Common myeloid progenitor, CD34-positive (primary cell): ENCODE data around the gene SUGP1.
"Not testable (repeated sequence)": the region's sequence is repeated elsewhere in the genome, so short reads cannot be mapped to it uniquely, and the experiment has no call there.

Experiments
- CTCF ChIA-PET: fragments of 350-600 bp; sonication (Branson Sonifier 250); formaldehyde crosslinking; loops from one replicate; lab custom pipeline; 2021; ENCODE audit warnings: antibody characterized with exemption; lab: Charles Lee
- POLR2A ChIA-PET: fragments of 350-600 bp; sonication (Branson Sonifier 250); formaldehyde crosslinking; loops from one replicate; lab custom pipeline; 2021; ENCODE audit warnings: antibody characterized with exemption; lab: Charles Lee
- DNase-seq, 3 donors: peaks; one replicate each; pipeline versions ENCODE4 v3.0.0 to v3.0.0-alpha.2; 2013
- H3K27ac ChIP-seq, 2 experiments: 1 replicate in 1 of 2; 2 replicates in 1 of 2; pipeline ENCODE4 v1.7.0; 2013; ENCODE audit warnings: inconsistent platforms in 2 of 2, low read length in 2 of 2, mild to moderate bottlenecking in 2 of 2, low read depth in 1 of 2, moderate library complexity in 1 of 2; ENCODE audit not compliant: severe bottlenecking in 2 of 2, insufficient read depth in 1 of 2, poor library complexity in 1 of 2
- H3K27me3 ChIP-seq, 5 experiments: replicated peaks in 2 of 5; 1 replicate in 3 of 5; 2 replicates in 2 of 5; pipeline versions ENCODE4 v1.6.1 to v1.7.0; 2013; ENCODE audit warnings: low read length in 4 of 5, mild to moderate bottlenecking in 2 of 5, moderate library complexity in 2 of 5, inconsistent platforms in 1 of 5; ENCODE audit not compliant: insufficient read depth in 5 of 5, control insufficient read depth in 4 of 5
- H3K36me3 ChIP-seq, 4 experiments: 1 replicate in 2 of 4; 2 replicates in 2 of 4; pipeline versions ENCODE4 v1.6.1 to v1.7.0; 2013; ENCODE audit warnings: low read length in 3 of 4, control low read depth in 1 of 4, mild to moderate bottlenecking in 1 of 4; ENCODE audit not compliant: control insufficient read depth in 4 of 4, insufficient read depth in 4 of 4
- H3K4me1 ChIP-seq, 4 experiments: 1 replicate in 3 of 4; 2 replicates in 1 of 4; pipeline versions ENCODE4 v1.6.1 to v1.7.1; 2013; ENCODE audit warnings: low read length in 3 of 4, mild to moderate bottlenecking in 3 of 4, control low read depth in 1 of 4, inconsistent platforms in 1 of 4, moderate library complexity in 1 of 4; ENCODE audit not compliant: control insufficient read depth in 4 of 4, insufficient read depth in 4 of 4; ENCODE audit errors: control extremely low read depth in 1 of 4
- H3K4me3 ChIP-seq, 7 experiments: 1 replicate in 4 of 7; 2 replicates in 3 of 7; pipeline versions ENCODE4 v1.5.1 to v1.7.0; 2013; ENCODE audit warnings: mild to moderate bottlenecking in 7 of 7, low read length in 6 of 7, moderate library complexity in 6 of 7, inconsistent platforms in 2 of 7, low read depth in 2 of 7, control low read depth in 1 of 7; ENCODE audit not compliant: insufficient read depth in 4 of 7, control insufficient read depth in 1 of 7; ENCODE audit errors: extremely low read depth in 1 of 7
- H3K9me3 ChIP-seq, 5 experiments: 1 replicate in 4 of 5; 2 replicates in 1 of 5; pipeline versions ENCODE4 v1.6.1 to v1.7.1; 2013; ENCODE audit warnings: low read length in 4 of 5, mild to moderate bottlenecking in 2 of 5, inconsistent platforms in 1 of 5, low read depth in 1 of 5, moderate library complexity in 1 of 5; ENCODE audit not compliant: control insufficient read depth in 4 of 5, insufficient read depth in 2 of 5; ENCODE audit errors: control extremely low read depth in 1 of 5
- WGBS: methylation state at CpG from one replicate; pipeline ENCODE4 v1.1.5; 2013; ENCODE audit not compliant: insufficient coverage; 5-methylcytosine and 5-hydroxymethylcytosine counted together

The SUGP1 gene

DNA sequence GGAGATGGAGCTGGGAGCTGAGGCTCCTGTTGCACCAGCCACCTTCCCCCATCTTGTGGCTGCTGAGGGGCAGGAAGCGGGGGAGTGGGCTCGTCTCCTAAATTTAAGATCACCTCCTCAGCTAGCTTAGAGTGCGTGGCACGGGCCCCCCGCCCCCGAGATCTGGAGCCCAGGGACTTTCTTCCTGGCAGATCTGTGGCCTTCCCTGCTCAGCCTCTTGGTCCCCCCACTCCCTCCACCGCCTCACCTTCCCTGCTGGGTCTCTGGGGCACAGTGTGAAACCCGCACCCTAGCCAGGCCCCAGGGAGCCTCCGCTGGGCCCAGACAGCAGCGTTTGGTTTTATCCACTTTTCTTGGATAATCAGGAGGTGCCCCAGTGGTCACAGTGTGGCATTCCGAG is 36.2 kb upstream of the SUGP1 start:
- Histone ChIP-seq H3K36me3 (peaks cover 8 to 65% (median 37%) of the 10 kb centered on the region in 4 experiments), H3K9me3 (no peaks in the 10 kb centered on the region), H3K27ac (no peak overlapping the region), H3K4me3 (no peak overlapping the region), H3K4me1 (peaks cover 0 to 4% (median 0%) of the 10 kb centered on the region in 4 experiments), H3K27me3 (no peaks in the 10 kb centered on the region)
- 90% methylated on average over 7 of the region's 11 CpGs for WGBS
- ChIA-PET POLR2A (no interaction called here), CTCF (interaction anchor here (0.9 to 1.4 kb wide), 2 partner anchors 133 to 134 kb away, joined by 3 to 4 read pairs; no protein-coding TSS in a partner anchor)
- no peak for DNase-seq

DNA sequence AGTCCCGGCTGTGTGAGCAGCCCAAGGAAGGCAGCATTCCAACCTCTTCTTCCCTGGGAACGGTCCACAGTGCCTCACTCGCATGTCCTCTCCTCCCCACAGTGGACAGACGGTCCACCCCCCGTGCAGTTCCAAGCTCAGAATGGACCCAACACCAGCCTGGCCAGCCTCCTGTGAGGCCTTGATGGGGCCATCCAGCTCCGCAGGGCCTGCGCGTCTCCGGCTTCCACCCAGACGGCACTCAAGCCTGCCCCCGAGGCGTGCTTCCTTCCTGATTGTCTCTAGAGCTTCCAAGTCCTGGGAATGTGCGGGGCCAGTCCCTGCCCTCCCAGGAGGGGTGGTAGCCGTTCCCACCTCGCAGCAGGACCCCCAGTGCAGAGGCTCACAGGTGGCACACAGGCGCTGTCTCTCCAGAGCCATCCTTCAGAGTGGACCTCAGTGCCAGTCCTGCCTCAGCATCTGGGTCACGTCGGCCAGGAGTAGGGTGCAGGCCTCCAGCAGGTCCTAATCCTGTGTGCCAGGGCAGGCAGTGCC is 35.4 kb upstream of the SUGP1 start:
- ChIA-PET POLR2A (no interaction called here), CTCF (interaction anchor here (1.4 kb wide), 1 partner anchor 134 kb away, joined by 3 read pairs; no protein-coding TSS in a partner anchor)
- Histone ChIP-seq H3K27ac (no peak overlapping the region), H3K4me1 (peaks cover 0 to 2% (median 0%) of the 10 kb centered on the region in 4 experiments), H3K4me3 (no peak overlapping the region), H3K36me3 (peaks cover 8 to 72% (median 38%) of the 10 kb centered on the region in 4 experiments), H3K9me3 (no peaks in the 10 kb centered on the region), H3K27me3 (no peaks in the 10 kb centered on the region)
- DNase-seq: no peak
- WGBS: 91% methylated on average over 16 of the region's 18 CpGs

DNA sequence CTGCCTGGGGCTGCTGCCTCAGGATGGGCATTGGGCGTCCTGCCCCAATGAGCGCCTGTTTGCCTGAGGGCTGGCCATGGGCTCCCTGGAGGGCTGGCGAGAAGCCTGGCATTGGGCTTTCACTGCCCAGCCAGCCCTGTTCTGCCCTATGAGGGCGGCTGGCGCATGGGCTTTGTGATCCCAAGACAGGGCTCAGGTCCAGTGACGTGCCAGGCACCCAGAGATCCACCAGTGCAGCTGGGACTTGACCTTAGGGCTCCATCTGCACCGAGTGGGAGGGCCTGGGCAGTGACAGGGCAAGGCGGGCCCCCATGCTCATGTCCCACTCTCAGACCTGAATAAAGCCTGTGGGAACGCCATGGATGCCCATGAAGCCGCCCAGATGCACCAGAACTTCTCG is 34.6 kb upstream of the SUGP1 start:
- DNase-seq: no peak
- peaks cover 0 to 2% (median 0%) of the 10 kb centered on the region in 4 experiments for H3K4me1 ChIP-seq
- ChIA-PET CTCF (no interaction called here), POLR2A (no interaction called here)
- 99% methylated on average over 11 of the region's 11 CpGs for WGBS
- no peak overlapping the region for H3K4me3 ChIP-seq
- no peaks in the 10 kb centered on the region for H3K9me3 ChIP-seq
- H3K27me3 ChIP-seq: no peaks in the 10 kb centered on the region
- no peak overlapping the region for H3K27ac ChIP-seq
- H3K36me3 ChIP-seq: peaks cover 8 to 76% (median 38%) of the 10 kb centered on the region in 4 experiments

DNA sequence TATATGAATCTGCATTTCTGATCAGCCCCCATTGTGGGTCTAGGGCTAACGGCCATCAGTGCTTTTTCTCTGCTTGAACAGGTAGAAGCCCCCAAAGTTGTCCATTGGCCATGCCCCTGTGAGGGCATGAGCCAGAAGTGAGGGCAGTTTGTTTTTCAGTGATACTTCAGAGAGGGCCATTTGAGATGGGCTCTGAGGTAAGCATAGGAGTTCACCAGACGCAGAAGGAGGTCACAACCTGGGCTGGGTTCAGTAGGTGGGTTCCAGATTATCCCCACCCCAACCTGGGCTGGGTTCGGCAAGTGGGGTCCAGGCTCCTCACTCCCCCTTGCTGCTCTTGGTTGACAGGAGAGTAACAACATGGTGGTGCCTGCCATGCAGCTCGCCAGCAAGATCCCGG is 33.7 kb upstream of the SUGP1 start:
- ChIA-PET POLR2A (no interaction called here), CTCF (no interaction called here)
- Histone ChIP-seq H3K4me3 (no peak overlapping the region), H3K36me3 (peaks cover 13 to 85% (median 42%) of the 10 kb centered on the region in 4 experiments), H3K27ac (no peak overlapping the region), H3K27me3 (no peaks in the 10 kb centered on the region), H3K4me1 (peaks cover 0 to 2% (median 0%) of the 10 kb centered on the region in 4 experiments), H3K9me3 (no peaks in the 10 kb centered on the region)
- no peak for DNase-seq
- WGBS: 100% methylated on average over 5 of the region's 5 CpGs

DNA sequence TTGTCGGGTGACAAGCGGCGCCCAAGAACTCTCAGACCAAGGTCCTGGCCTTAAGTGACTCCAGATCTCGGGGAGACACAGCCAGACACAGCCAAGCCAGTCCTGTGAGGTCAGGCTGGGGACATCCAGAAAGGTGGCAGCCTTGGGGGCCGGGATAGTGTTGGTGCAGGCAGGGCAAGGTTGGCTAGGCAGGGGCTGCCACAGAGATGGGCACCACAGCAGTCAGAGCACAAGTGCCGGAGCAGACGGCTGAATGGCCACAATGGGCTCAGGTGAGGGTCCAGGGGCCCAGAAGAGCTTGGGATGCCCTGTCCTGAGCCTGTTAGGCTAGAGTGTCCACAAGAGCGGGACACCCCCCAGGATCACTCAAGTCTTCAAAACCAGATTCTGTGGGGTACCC is 32.5 kb upstream of the SUGP1 start:
- WGBS: 98% methylated on average over 8 of the region's 8 CpGs
- POLR2A ChIA-PET: no interaction called here
- H3K4me1 ChIP-seq: no peaks in the 10 kb centered on the region
- peaks cover 13 to 95% (median 50%) of the 10 kb centered on the region in 4 experiments for H3K36me3 ChIP-seq
- DNase-seq: no peak
- CTCF ChIA-PET: interaction anchor here (1.0 kb wide), 1 partner anchor 65 kb away, joined by 3 read pairs; no protein-coding TSS in a partner anchor
- no peak overlapping the region for H3K4me3 ChIP-seq
- H3K27ac ChIP-seq: no peak overlapping the region
- H3K9me3 ChIP-seq: no peaks in the 10 kb centered on the region
- H3K27me3 ChIP-seq: no peaks in the 10 kb centered on the region

DNA sequence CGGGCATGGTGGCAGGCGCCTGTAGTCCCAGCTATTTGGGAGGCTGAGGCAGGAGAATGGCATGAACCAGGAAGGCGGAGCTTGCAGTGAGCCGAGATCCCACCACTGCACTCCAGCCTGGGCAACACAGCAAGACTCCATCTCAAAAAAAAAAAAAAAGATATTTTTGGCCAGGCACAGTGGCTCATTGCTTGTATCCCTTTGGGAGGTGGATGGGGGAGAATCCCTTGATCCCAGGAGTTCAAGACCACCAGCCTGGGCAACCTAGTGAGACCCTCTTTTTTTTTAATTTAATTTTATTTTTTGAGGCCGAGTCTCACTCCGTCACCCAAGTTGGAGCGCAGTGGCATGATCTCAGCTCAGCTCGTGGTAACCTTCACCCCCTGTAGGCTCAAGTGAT is 30.4 kb upstream of the SUGP1 start:
- H3K4me3 ChIP-seq, H3K9me3 ChIP-seq, DNase-seq, H3K27me3 ChIP-seq, POLR2A ChIA-PET, H3K4me1 ChIP-seq, H3K27ac ChIP-seq: not testable (repeated sequence)
- WGBS: 100% methylated on average over 4 of the region's 8 CpGs
- CTCF ChIA-PET: interaction anchor here (0.6 to 1.5 kb wide), 2 partner anchors 132 to 139 kb away, joined by 3 to 5 read pairs; no protein-coding TSS in a partner anchor
- H3K36me3 ChIP-seq: peaks cover 13 to 95% (median 56%) of the 10 kb centered on the region in 4 experiments

DNA sequence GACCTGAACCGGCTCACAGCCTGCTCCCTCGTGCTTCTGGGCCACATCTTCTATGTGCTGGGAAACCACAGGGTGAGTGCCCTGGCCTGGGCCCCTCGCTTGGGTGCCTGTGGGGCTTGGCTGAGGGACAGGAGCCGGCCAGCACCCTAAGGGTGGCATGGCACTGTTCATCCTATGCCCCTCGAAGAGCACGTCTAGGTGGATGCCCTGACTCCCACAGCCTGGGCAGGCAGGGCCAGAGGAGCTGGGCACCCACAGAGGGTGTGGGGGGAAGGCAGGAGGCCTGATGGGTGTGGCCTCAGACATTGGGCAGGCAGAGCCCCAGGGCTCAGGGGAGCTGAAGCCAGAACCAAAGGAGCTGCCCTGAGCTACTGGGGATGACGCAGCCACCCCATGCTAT is 29.1 kb upstream of the SUGP1 start:
- POLR2A ChIA-PET: no interaction called here
- Histone ChIP-seq H3K27ac (no peak overlapping the region), H3K9me3 (no peaks in the 10 kb centered on the region), H3K4me3 (no peak overlapping the region), H3K36me3 (peaks cover 18 to 95% (median 61%) of the 10 kb centered on the region in 4 experiments), H3K27me3 (no peaks in the 10 kb centered on the region), H3K4me1 (no peaks in the 10 kb centered on the region)
- DNase-seq: no peak
- CTCF ChIA-PET: interaction anchor here (1.2 kb wide), 1 partner anchor 11 kb away, joined by 3 read pairs; no protein-coding TSS in a partner anchor
- 98% methylated on average over 6 of the region's 7 CpGs for WGBS
